Type B pancreatic cell (in vitro differentiated cells): ENCODE measurements around the gene FAM204A. TPM values are rescaled to one million over a fixed set of nuclear protein-coding genes. Genes with fewer than 3 reads are reported as not detected.

Experiments used
- DNase-seq: peaks from one replicate; pipeline ENCODE4 v3.0.0; 2021; ENCODE audit warnings: mixed read lengths; ENCODE audit not compliant: unreplicated experiment; ENCODE audit errors: extremely low spot score
- H3K27ac Mint-ChIP-seq: 2 replicates; pipeline ENCODE4 v1.8.0; 2021; ENCODE audit warnings: mild to moderate bottlenecking, mixed read lengths
- H3K27me3 Mint-ChIP-seq: 2 replicates; pipeline ENCODE4 v1.8.0; 2021; ENCODE audit warnings: mixed read lengths
- H3K36me3 Mint-ChIP-seq: 2 replicates; pipeline ENCODE4 v1.8.0; 2021; ENCODE audit warnings: mixed read lengths
- H3K4me1 Mint-ChIP-seq: one replicate; pipeline ENCODE4 v1.8.0; 2021; ENCODE audit warnings: mixed read lengths; ENCODE audit not compliant: unreplicated experiment
- H3K4me3 Mint-ChIP-seq: 2 replicates; pipeline ENCODE4 v1.8.0; 2021; ENCODE audit warnings: mild to moderate bottlenecking, mixed read lengths
- H3K9me3 Mint-ChIP-seq: 2 replicates; pipeline ENCODE4 v1.8.0; 2021; ENCODE audit warnings: mixed read lengths
- total RNA-seq: library from RNA; stranded (reverse); gene quantifications from 2 replicates; pipeline ENCODE4 v1.2.1, GENCODE V29; 2021; ENCODE audit warnings: low replicate concordance
- TF ChIP-seq, protein P1 (sequence below): fragments of 200-600 bp; sonication (generic); conservative IDR thresholded peaks from 2 replicates; pipeline ENCODE4 v1.5.0; 2021; ENCODE audit warnings: antibody characterized with exemption, mild to moderate bottlenecking

FAM204A gene
- total RNA-seq, 1 donor from 2014 or later: 58.0 TPM

GRCh38 chr10:118370499-118370898 lies 28.4 kb upstream of the FAM204A start:
- H3K9me3 Mint-ChIP-seq: peaks cover 5% of the 10 kb centered on the region
- H3K4me1 Mint-ChIP-seq: peaks cover 3% of the 10 kb centered on the region
- H3K36me3 Mint-ChIP-seq: peaks cover 4% of the 10 kb centered on the region
- H3K4me3 Mint-ChIP-seq: no peak overlapping the region
- no peak for DNase-seq
- H3K27ac Mint-ChIP-seq: no peak overlapping the region
- H3K27me3 Mint-ChIP-seq: peaks cover 17% of the 10 kb centered on the region
- TF ChIP-seq, protein P1, sequence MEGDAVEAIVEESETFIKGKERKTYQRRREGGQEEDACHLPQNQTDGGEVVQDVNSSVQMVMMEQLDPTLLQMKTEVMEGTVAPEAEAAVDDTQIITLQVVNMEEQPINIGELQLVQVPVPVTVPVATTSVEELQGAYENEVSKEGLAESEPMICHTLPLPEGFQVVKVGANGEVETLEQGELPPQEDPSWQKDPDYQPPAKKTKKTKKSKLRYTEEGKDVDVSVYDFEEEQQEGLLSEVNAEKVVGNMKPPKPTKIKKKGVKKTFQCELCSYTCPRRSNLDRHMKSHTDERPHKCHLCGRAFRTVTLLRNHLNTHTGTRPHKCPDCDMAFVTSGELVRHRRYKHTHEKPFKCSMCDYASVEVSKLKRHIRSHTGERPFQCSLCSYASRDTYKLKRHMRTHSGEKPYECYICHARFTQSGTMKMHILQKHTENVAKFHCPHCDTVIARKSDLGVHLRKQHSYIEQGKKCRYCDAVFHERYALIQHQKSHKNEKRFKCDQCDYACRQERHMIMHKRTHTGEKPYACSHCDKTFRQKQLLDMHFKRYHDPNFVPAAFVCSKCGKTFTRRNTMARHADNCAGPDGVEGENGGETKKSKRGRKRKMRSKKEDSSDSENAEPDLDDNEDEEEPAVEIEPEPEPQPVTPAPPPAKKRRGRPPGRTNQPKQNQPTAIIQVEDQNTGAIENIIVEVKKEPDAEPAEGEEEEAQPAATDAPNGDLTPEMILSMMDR: no peak

DNA sequence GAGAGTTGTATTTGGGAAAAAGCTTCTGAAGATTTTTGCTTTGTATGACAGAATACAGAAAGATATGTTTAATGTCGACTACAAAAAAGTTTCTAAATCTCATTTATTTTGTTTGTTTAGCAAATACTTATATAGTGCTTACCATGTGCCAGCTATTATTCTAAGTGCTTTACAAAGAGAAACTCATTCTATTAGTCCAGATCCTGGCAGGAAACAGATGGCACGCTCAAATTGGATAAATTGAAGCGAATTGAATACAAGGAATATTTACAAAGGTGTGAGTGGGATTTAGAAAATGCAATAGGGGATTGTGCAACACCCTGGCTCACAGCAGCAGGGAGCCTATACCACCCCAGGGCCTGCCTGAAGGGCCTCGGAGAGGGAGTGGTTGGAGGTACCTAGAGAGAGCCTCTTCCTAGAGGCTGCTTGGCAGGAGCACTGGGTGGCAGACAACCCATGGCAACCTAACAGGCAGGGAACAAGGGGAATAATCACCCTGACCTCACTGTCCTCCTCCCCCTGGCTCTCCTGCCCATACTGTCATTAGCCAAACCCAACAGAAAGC lies 27.6 kb upstream of the FAM204A start:
- H3K27me3 Mint-ChIP-seq: peaks cover 17% of the 10 kb centered on the region
- H3K36me3 Mint-ChIP-seq: peaks cover 4% of the 10 kb centered on the region
- TF ChIP-seq, protein P1: no peak
- H3K4me1 Mint-ChIP-seq: peaks cover 3% of the 10 kb centered on the region
- H3K27ac Mint-ChIP-seq: no peak overlapping the region
- DNase-seq: no peak
- peaks cover 12% of the 10 kb centered on the region for H3K9me3 Mint-ChIP-seq
- H3K4me3 Mint-ChIP-seq: no peak overlapping the region

DNA sequence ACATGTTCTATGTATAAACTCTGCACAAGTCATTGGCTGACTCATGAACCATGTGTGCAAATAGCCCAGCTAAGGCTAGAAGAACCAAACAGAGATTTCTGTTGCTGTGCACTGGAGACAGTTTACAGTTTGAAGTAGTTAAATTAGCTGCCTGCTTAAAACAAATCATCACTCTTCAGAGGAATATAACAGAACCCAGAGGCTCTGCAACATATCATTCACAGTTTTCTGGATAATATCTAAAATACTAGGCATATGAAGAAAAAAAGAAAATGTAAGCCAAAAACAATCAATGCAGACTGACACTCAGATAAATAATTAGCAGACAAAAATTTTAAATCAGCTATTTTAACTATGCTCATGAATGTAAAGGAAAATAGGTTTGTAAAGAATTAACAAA lies 23.6 kb upstream of the FAM204A start:
- Mint-ChIP-seq H3K27ac (no peak overlapping the region), H3K27me3 (peaks cover 11% of the 10 kb centered on the region), H3K4me1 (no peaks in the 10 kb centered on the region), H3K9me3 (peaks cover 17% of the 10 kb centered on the region), H3K4me3 (no peak overlapping the region), H3K36me3 (no peaks in the 10 kb centered on the region)
- TF ChIP-seq, protein P1: no peak
- no peak for DNase-seq

DNA sequence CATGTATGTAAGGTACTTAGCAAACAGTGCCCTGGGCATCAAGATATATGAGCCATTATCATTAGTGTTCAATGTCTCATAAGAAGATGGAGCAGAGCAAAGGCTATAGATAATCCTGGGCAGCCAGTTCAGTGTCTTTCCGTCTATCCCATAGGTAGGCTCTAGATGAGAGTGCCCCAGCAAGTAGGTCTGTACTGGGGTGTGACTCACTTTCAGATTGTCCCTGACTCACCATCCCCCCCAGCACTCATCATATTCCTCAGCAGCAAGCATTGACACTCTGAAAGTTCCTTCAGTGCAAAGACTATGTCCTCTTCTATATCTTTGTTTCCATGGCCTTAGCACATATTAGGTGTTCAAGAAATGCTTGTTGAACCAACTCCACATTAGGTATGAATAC lies 20.0 kb upstream of the FAM204A start:
- peaks cover 5% of the 10 kb centered on the region for H3K27me3 Mint-ChIP-seq
- H3K36me3 Mint-ChIP-seq: no peaks in the 10 kb centered on the region
- H3K4me3 Mint-ChIP-seq: no peak overlapping the region
- peaks cover 17% of the 10 kb centered on the region for H3K9me3 Mint-ChIP-seq
- H3K27ac Mint-ChIP-seq: no peak overlapping the region
- no peak for DNase-seq
- TF ChIP-seq, protein P1: no peak
- no peaks in the 10 kb centered on the region for H3K4me1 Mint-ChIP-seq

DNA sequence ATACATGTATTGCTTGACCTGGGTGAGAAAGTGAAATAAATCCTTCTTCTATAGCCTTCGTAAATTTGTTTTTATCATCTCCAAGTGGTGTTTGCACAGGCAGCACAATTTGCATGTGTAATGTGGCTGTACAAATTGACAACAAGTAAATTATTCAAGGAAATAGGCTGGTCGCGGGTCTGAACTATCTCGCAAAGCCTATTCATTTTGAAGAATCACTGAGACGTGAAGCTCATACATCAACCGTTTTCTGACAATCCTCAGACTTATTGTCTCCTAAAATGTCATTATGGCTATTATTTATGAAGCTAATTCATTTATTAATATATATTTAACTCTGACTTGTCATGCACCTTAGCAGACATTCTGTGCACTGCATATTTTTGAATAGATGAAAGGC lies 16.2 kb upstream of the FAM204A start:
- H3K27me3 Mint-ChIP-seq: peaks cover 6% of the 10 kb centered on the region
- H3K4me3 Mint-ChIP-seq: no peak overlapping the region
- H3K9me3 Mint-ChIP-seq: peaks cover 1% of the 10 kb centered on the region
- no peaks in the 10 kb centered on the region for H3K4me1 Mint-ChIP-seq
- no peak overlapping the region for H3K27ac Mint-ChIP-seq
- H3K36me3 Mint-ChIP-seq: no peaks in the 10 kb centered on the region
- TF ChIP-seq, protein P1: no peak
- DNase-seq: no peak

- no peak overlapping the region for H3K27ac Mint-ChIP-seq
- no peaks in the 10 kb centered on the region for H3K9me3 Mint-ChIP-seq
- H3K4me1 Mint-ChIP-seq: no peaks in the 10 kb centered on the region
- peaks cover 7% of the 10 kb centered on the region for H3K27me3 Mint-ChIP-seq
- H3K36me3 Mint-ChIP-seq: no peaks in the 10 kb centered on the region
- TF ChIP-seq, protein P1: no peak
- no peak for DNase-seq
- no peak overlapping the region for H3K4me3 Mint-ChIP-seq
Observed at GRCh38 chr10:118357841-118358240, 15.7 kb upstream of the FAM204A start.
